ENCODE data around the gene STX18. TPM values are rescaled to one million over a fixed set of nuclear protein-coding genes. Genes with fewer than 3 reads are reported as not detected.

STX18 gene
- total and polyA plus RNA-seq, 2 of the 13 experiments (the other 11 are each of a cell fraction or from before 2014, with no cell fraction given) = 23.9 to 37.1 TPM

DNA sequence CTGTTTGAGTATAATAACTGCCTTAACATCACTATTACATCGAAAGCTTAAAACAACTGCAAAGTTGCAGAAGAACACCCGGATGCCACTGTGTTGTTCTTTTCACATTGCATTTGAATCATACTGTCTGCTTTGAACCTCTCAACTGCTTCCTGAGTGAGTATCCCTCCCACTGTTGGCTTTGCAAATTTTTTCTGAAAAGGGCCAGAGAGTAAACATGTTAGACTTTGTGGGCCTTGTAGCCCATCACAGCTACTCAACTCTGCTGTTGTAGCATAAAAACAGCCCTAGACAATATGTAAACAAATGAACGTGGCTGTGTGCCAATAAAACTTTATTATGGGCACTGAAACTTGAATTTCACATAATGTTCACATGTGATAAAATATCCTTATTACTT is 78.9 kb downstream of the STX18 start (continued):
- TF ChIP-seq, protein P1, sequence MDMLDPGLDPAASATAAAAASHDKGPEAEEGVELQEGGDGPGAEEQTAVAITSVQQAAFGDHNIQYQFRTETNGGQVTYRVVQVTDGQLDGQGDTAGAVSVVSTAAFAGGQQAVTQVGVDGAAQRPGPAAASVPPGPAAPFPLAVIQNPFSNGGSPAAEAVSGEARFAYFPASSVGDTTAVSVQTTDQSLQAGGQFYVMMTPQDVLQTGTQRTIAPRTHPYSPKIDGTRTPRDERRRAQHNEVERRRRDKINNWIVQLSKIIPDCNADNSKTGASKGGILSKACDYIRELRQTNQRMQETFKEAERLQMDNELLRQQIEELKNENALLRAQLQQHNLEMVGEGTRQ (IDR thresholded peaks at IDR 0.05; ENCODE audit: low read depth, low read length) = no peak
- TF ChIP-seq, protein P1 (CRISPR knock-in tag; IDR thresholded peaks at IDR 0.05; ENCODE audit: borderline replicate concordance) = no peak
- TF ChIP-seq ZNF318 (CRISPR knock-in tag; IDR thresholded peaks at IDR 0.05) (no peak), ZNF792 (CRISPR knock-in tag; IDR thresholded peaks at IDR 0.05) (peak; percentile 48; the same call in 1 of the 2 replicates), ELF3 (CRISPR knock-in tag; IDR thresholded peaks at IDR 0.05) (peak; percentile 53; the same call in 1 of the 2 replicates), GABPA (IDR thresholded peaks at IDR 0.05; ENCODE audit: low read depth, low read length) (no peak), GABPA (CRISPR knock-in tag; IDR thresholded peaks at IDR 0.05; ENCODE audit: low read depth) (0 out of 2 replicates have a peak, but pooled peaks have one; percentile 24), ZNF781 (CRISPR knock-in tag; IDR thresholded peaks at IDR 0.05; ENCODE audit: borderline replicate concordance, not compliant biosample characterization) (no peak), YEATS4 (CRISPR knock-in tag; IDR thresholded peaks at IDR 0.05; ENCODE audit: borderline replicate concordance) (no peak), MBNL3 (CRISPR knock-in tag; conservative IDR thresholded peaks at IDR 0.05) (no peak), EP300 (IDR thresholded peaks at IDR 0.05; ENCODE audit: low read depth in 2 of 2, low read length in 2 of 2) (peak in 1 of 2 experiments; percentile 60; a peak in 2 of 4 replicates), EP300 (CRISPR knock-in tag; IDR thresholded peaks at IDR 0.05; ENCODE audit: borderline replicate concordance) (no peak), HNF4A (CRISPR knock-in tag; IDR thresholded peaks at IDR 0.05) (0 out of 2 replicates have a peak, but pooled peaks have one; percentile 19), RARA (CRISPR knock-in tag; IDR thresholded peaks at IDR 0.05) (peak; percentile 67), ZMAT3 (CRISPR knock-in tag; conservative IDR thresholded peaks at IDR 0.05) (0 out of 2 replicates have a peak, but pooled peaks have one; percentile 16), DMAP1 (CRISPR knock-in tag; IDR thresholded peaks at IDR 0.05) (no peak), ZNF121 (CRISPR knock-in tag; IDR thresholded peaks at IDR 0.05) (no peak), EZH2 (conservative IDR thresholded peaks at IDR 0.05; ENCODE audit: low read depth, low read length) (no peak)
- TF ChIP-seq, protein P2, sequence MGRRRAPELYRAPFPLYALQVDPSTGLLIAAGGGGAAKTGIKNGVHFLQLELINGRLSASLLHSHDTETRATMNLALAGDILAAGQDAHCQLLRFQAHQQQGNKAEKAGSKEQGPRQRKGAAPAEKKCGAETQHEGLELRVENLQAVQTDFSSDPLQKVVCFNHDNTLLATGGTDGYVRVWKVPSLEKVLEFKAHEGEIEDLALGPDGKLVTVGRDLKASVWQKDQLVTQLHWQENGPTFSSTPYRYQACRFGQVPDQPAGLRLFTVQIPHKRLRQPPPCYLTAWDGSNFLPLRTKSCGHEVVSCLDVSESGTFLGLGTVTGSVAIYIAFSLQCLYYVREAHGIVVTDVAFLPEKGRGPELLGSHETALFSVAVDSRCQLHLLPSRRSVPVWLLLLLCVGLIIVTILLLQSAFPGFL (CRISPR knock-in tag; IDR thresholded peaks at IDR 0.05) = no peak

Data from HepG2 (cell line).